ENCODE results near the gene ARID3A.

The ARID3A gene

DNA sequence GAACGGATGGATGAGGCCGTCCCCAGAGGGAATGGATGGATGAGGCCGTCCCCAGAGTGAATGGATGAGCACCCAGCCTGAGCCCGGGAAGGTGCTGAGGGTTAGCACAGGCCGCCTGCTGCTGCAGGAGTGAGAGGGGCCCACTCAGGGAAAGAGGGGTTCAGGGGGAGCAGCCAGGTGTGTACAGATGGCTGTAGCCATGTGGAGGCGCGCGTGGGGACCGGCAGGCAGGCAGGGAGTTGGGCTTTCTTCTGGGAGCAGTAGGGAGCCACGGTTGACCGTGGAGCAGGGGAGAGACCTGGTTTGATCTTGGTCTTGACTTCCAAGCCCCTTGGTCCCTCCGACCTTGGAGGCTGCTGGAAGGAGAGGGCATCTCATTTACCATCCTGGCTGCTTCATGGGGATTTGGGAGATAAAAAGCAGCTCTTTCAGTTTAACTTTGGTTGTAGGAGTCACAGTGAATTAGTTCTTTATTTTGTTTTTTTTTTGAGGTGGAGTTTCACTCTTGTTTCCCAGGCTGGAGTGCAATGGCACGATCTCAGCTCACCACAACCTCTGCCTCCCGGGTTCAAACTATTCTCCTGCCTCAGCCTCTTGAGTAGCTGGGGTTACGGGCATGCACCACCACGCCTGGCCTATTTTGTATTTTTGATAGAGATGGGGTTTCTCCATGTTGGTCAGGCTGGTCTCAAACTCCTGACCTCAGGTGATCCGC is 24.7 kb downstream of the ARID3A start:
- Histone ChIP-seq H4K20me1 (ENCODE audit: insufficient read depth, low read length) (no peaks in the 10 kb centered on the region), H3K4me1 (ENCODE audit: low read length) (no peaks in the 10 kb centered on the region), H3K27me3 (replicated peaks; ENCODE audit: insufficient read depth, low read length) (no peaks in the 10 kb centered on the region), H3K9ac (ENCODE audit: low read length) (no peak overlapping the region), H2AFZ (ENCODE audit: low read length) (no peak overlapping the region), H3K9me2 (replicated peaks; ENCODE audit: insufficient read depth, low read length) (no peaks in the 10 kb centered on the region), H3F3A (ENCODE audit: insufficient read depth, low read length) (no peaks in the 10 kb centered on the region), H3K4me2 (ENCODE audit: low read depth, low read length) (no peak overlapping the region), H3K27ac (ENCODE audit: low read length) (no peak overlapping the region), H3K36me3 (replicated peaks; ENCODE audit: insufficient read depth, low read length) (no peaks in the 10 kb centered on the region), H3K9me3 (replicated peaks; ENCODE audit: insufficient read depth, low read length) (no peaks in the 10 kb centered on the region), H3K4me3 (ENCODE audit: low read length) (no peak overlapping the region), H3K79me2 (ENCODE audit: low read length) (peaks cover 27% of the 10 kb centered on the region; the same call in 1 of the 2 replicates)
- TF ChIP-seq EZH2 (optimal IDR thresholded peaks at IDR 0.05; ENCODE audit: low read depth, low read length), result no peak
- TF ChIP-seq, protein P1, sequence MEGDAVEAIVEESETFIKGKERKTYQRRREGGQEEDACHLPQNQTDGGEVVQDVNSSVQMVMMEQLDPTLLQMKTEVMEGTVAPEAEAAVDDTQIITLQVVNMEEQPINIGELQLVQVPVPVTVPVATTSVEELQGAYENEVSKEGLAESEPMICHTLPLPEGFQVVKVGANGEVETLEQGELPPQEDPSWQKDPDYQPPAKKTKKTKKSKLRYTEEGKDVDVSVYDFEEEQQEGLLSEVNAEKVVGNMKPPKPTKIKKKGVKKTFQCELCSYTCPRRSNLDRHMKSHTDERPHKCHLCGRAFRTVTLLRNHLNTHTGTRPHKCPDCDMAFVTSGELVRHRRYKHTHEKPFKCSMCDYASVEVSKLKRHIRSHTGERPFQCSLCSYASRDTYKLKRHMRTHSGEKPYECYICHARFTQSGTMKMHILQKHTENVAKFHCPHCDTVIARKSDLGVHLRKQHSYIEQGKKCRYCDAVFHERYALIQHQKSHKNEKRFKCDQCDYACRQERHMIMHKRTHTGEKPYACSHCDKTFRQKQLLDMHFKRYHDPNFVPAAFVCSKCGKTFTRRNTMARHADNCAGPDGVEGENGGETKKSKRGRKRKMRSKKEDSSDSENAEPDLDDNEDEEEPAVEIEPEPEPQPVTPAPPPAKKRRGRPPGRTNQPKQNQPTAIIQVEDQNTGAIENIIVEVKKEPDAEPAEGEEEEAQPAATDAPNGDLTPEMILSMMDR (IDR thresholded peaks at IDR 0.05; ENCODE audit: low read length), result no peak
- no peak for TF ChIP-seq EZH2phosphoT487 (IDR thresholded peaks at IDR 0.05; ENCODE audit: low read length)
- DNase-seq, result no peak

- H3F3A ChIP-seq (ENCODE audit: insufficient read depth, low read length), result no peaks in the 10 kb centered on the region
- no peak overlapping the region for H3K4me3 ChIP-seq (ENCODE audit: low read length)
- H3K9me2 ChIP-seq (replicated peaks; ENCODE audit: insufficient read depth, low read length), result no peaks in the 10 kb centered on the region
- H3K36me3 ChIP-seq (replicated peaks; ENCODE audit: insufficient read depth, low read length), result no peaks in the 10 kb centered on the region
- no peak overlapping the region for H3K9ac ChIP-seq (ENCODE audit: low read length)
- H3K4me1 ChIP-seq (ENCODE audit: low read length), result no peaks in the 10 kb centered on the region
- H3K27me3 ChIP-seq (replicated peaks; ENCODE audit: insufficient read depth, low read length), result no peaks in the 10 kb centered on the region
- H3K79me2 ChIP-seq (ENCODE audit: low read length), result peaks cover 22% of the 10 kb centered on the region; the same call in 1 of the 2 replicates
- TF ChIP-seq, protein P1 (IDR thresholded peaks at IDR 0.05; ENCODE audit: low read length), result no peak
- TF ChIP-seq EZH2 (optimal IDR thresholded peaks at IDR 0.05; ENCODE audit: low read depth, low read length) (no peak), EZH2phosphoT487 (IDR thresholded peaks at IDR 0.05; ENCODE audit: low read length) (no peak)
- H4K20me1 ChIP-seq (ENCODE audit: insufficient read depth, low read length), result no peaks in the 10 kb centered on the region
- no peak overlapping the region for H3K27ac ChIP-seq (ENCODE audit: low read length)
- no peak overlapping the region for H2AFZ ChIP-seq (ENCODE audit: low read length)
- no peak overlapping the region for H3K4me2 ChIP-seq (ENCODE audit: low read depth, low read length)
- no peak for DNase-seq
- H3K9me3 ChIP-seq (replicated peaks; ENCODE audit: insufficient read depth, low read length), result no peaks in the 10 kb centered on the region
Measured at GRCh38 chr19:952049-952679, 26.3 kb downstream of the ARID3A start.

DNA sequence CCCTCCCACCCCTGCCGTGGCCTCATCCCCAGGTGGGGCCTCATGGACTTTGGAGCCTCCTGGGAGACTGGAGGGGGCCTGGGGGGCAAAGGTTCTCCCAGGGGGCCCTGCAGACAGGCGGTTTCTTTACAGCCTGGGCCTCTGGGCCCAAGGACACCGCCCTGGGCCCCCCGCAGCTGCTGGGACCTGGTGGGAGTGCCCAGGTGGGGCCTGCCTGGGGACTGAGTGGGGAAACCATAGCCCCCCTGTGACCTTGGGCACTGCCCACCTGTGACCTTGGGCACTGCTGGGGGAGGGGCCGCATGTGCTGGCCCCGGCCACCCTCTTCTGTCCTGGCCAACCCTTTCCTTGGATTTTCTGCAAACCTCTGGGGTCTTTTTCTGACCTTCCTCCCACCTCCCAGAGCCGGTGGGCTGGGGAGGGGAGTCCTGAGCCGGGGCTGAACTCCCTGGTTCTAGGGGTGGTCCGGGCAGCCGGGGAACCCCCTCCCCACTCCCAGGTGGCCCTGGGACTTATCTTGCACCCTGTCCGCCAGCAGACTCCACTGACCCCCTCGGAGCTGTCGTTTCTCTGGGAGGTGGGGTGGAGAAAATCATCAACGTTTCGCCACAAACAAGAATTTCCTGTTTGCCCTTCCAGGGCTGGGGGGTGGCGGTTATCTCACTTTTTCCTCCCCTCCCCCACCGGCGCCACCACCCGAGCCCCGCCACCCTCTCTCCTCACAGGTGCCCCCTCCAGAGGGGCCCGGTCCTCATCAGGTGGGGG is 27.0 kb downstream of the ARID3A start:
- no peaks in the 10 kb centered on the region for H3K27me3 ChIP-seq (replicated peaks; ENCODE audit: insufficient read depth, low read length)
- no peak overlapping the region for H3K27ac ChIP-seq (ENCODE audit: low read length)
- H3K79me2 ChIP-seq (ENCODE audit: low read length), result peaks cover 19% of the 10 kb centered on the region; the same call in 1 of the 2 replicates
- H3K4me1 ChIP-seq (ENCODE audit: low read length), result no peaks in the 10 kb centered on the region
- no peaks in the 10 kb centered on the region for H3F3A ChIP-seq (ENCODE audit: insufficient read depth, low read length)
- TF ChIP-seq EZH2 (optimal IDR thresholded peaks at IDR 0.05; ENCODE audit: low read depth, low read length), result no peak
- TF ChIP-seq EZH2phosphoT487 (IDR thresholded peaks at IDR 0.05; ENCODE audit: low read length), result no peak
- TF ChIP-seq, protein P1 (IDR thresholded peaks at IDR 0.05; ENCODE audit: low read length), result no peak
- no peaks in the 10 kb centered on the region for H3K9me3 ChIP-seq (replicated peaks; ENCODE audit: insufficient read depth, low read length)
- DNase-seq, result no peak
- no peak overlapping the region for H3K4me3 ChIP-seq (ENCODE audit: low read length)
- H3K9me2 ChIP-seq (replicated peaks; ENCODE audit: insufficient read depth, low read length), result no peaks in the 10 kb centered on the region
- H3K4me2 ChIP-seq (ENCODE audit: low read depth, low read length), result no peak overlapping the region
- H3K36me3 ChIP-seq (replicated peaks; ENCODE audit: insufficient read depth, low read length), result no peaks in the 10 kb centered on the region
- no peak overlapping the region for H2AFZ ChIP-seq (ENCODE audit: low read length)
- no peaks in the 10 kb centered on the region for H4K20me1 ChIP-seq (ENCODE audit: insufficient read depth, low read length)
- H3K9ac ChIP-seq (ENCODE audit: low read length), result no peak overlapping the region

Data from MM.1S (cell line).